Peyer's patch (tissue), 4 donors: ENCODE measurements around the gene FAM180B.

ENCODE experiments used
- POLR2A ChIP-seq, 2 donors: fragments of 450-650 bp; IDR thresholded peaks; one replicate each; pipeline ENCODE4 v1.5.1; 2017; ENCODE audit warnings: antibody characterized with exemption in 2 of 2, mild to moderate bottlenecking in 2 of 2, moderate library complexity in 2 of 2
- TF ChIP-seq, protein P1 (sequence below), 6 experiments: fragments of 450-650 bp in 4 of 6; fragments of 200-600 bp in 2 of 6; sonication (generic) in 1 of 6; IDR thresholded peaks; one replicate each; pipeline ENCODE4 v1.5.1; 2017 to 2019; ENCODE audit warnings: antibody characterized with exemption in 6 of 6, mild to moderate bottlenecking in 3 of 6, moderate library complexity in 1 of 6

DNA sequence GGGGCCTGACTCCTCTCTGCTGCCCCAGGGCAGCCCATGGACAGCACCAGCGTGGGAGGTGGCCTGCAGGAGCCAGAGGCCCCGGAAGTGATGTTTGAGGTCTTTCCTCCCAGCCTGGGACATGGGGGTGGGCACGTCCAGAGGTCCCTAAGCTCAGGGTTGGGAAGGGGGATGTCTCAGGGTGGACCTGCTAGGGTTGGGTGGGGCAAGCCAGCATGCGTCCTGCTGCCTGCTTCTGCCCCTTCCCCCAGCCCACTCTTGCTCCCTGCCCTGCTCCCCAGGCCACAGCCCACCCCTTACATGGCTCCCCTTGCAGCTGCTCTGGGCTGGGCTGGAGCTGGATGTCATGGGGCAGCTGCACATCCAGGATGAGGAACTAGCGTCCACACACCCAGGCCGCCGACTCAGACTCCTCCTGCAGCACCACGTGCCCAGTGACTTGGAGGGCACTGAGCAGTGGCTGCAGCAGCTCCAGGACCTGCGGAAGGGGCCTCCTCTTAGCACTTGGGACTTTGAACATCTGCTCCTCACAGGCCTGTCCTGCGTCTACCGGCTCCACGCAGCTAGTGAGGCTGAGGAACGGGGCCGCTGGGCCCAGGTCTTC lies 1.3 kb downstream of the FAM180B start:
- TF ChIP-seq, protein P1, sequence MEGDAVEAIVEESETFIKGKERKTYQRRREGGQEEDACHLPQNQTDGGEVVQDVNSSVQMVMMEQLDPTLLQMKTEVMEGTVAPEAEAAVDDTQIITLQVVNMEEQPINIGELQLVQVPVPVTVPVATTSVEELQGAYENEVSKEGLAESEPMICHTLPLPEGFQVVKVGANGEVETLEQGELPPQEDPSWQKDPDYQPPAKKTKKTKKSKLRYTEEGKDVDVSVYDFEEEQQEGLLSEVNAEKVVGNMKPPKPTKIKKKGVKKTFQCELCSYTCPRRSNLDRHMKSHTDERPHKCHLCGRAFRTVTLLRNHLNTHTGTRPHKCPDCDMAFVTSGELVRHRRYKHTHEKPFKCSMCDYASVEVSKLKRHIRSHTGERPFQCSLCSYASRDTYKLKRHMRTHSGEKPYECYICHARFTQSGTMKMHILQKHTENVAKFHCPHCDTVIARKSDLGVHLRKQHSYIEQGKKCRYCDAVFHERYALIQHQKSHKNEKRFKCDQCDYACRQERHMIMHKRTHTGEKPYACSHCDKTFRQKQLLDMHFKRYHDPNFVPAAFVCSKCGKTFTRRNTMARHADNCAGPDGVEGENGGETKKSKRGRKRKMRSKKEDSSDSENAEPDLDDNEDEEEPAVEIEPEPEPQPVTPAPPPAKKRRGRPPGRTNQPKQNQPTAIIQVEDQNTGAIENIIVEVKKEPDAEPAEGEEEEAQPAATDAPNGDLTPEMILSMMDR (IDR thresholded peaks at IDR 0.05), result no peak
- TF ChIP-seq POLR2A (IDR thresholded peaks at IDR 0.05), result no peak
